ENCODE data around the gene OVOL2.
"Not testable (repeated sequence)": the region's sequence is repeated elsewhere in the genome, so short reads cannot be mapped to it uniquely, and the experiment has no call there.

Gene OVOL2

DNA sequence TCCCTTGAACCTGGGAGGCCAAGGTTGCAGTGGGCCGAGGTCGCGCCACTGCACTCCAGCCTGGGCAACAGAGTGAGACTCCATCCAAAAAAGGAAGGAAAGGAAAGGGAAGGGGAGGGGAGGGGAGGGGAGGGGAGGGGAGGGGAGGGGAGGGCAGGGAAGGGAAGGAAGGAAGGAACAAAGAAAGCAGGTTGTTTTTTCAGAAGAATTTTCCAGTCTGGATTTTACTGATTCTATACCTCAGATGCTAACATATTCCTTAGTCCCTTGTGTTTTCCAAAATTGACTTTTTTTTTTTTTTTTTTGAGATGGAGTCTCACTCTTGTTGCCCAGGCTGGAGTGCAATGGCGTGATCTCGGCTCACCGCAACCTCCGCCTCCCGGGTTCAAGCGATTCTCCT lies 23.1 kb upstream of the OVOL2 start:
- not testable (repeated sequence) for H3K4me1 ChIP-seq (ENCODE audit: insufficient read depth, low read length); H3K9me3 ChIP-seq (ENCODE audit: low read length); H3K36me3 ChIP-seq (ENCODE audit: insufficient read depth, low read length); H3K27me3 ChIP-seq (ENCODE audit: insufficient read depth, low read length); H2AFZ ChIP-seq (ENCODE audit: low read depth, low read length); H3K4me3 ChIP-seq (ENCODE audit: low read length)

DNA sequence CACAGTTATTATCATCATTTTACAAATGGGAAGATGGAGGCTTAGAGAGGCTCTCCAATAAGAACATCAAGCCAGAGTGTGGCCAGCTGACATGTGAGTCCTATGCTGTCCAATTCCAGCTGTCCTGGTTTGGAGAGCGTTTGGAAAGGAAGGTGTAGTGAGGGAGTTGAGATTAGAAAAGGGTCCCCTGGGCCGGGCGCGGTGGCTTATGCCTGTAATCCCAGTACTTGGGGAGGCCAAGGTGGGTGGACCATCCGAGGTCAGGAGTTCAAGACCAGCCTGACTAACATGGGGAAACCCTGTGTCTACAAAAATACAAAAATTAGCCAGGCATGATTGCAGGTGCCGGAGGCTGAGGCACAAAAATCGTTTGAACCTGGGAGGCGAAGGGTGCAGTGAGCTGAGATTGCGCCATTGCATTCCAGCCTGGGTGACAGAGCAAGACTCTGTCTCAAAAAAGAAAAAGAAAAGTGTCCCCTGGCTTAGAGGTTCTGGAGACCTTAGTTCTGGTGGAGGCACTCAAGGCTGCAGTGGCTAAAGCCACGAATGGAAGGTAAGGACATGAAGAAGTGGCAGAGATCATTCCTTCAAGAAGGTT lies 22.1 kb upstream of the OVOL2 start:
- Histone ChIP-seq H3K27me3 (ENCODE audit: insufficient read depth, low read length) (peaks cover 2% of the 10 kb centered on the region), H3K36me3 (ENCODE audit: insufficient read depth, low read length) (no peaks in the 10 kb centered on the region), H3K4me3 (ENCODE audit: low read length) (no peak overlapping the region), H2AFZ (ENCODE audit: low read depth, low read length) (no peak overlapping the region), H3K4me1 (ENCODE audit: insufficient read depth, low read length) (no peaks in the 10 kb centered on the region), H3K9me3 (ENCODE audit: low read length) (no peaks in the 10 kb centered on the region)

DNA sequence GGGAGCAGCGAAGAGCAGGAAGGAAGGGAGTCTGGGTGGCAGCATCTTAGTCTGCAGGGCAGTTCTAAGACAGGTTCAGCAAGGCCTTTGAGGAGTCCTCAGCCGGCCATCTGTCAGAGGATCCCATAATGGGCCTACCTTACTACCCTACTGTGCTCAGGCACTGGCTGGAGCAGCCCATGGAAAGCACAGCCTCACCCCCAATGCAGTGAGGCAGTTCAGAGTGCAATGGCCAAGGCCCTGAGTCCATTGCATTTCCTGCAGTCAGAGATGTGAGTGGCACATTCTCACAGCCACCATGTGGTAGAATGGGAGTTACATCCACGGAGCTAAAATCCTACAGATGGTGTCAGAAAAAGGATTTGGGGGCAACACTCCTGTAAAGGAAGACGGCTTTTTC lies 19.4 kb upstream of the OVOL2 start:
- H3K27me3 ChIP-seq (ENCODE audit: insufficient read depth, low read length) = peaks cover 2% of the 10 kb centered on the region
- H3K36me3 ChIP-seq (ENCODE audit: insufficient read depth, low read length) = no peaks in the 10 kb centered on the region
- H3K4me1 ChIP-seq (ENCODE audit: insufficient read depth, low read length) = no peaks in the 10 kb centered on the region
- no peak overlapping the region for H3K4me3 ChIP-seq (ENCODE audit: low read length)
- no peak overlapping the region for H2AFZ ChIP-seq (ENCODE audit: low read depth, low read length)
- no peaks in the 10 kb centered on the region for H3K9me3 ChIP-seq (ENCODE audit: low read length)

GRCh38 chr20:18072532-18072931 lies 14.8 kb upstream of the OVOL2 start:
- no peak overlapping the region for H2AFZ ChIP-seq (ENCODE audit: low read depth, low read length)

GRCh38 chr20:18066421-18067333 lies 9.0 kb upstream of the OVOL2 start:
- Histone ChIP-seq H2AFZ (ENCODE audit: low read depth, low read length) (no peak overlapping the region), H3K4me1 (ENCODE audit: insufficient read depth, low read length) (no peaks in the 10 kb centered on the region), H3K4me3 (ENCODE audit: low read length) (no peak overlapping the region), H3K27me3 (ENCODE audit: insufficient read depth, low read length) (peaks cover 16% of the 10 kb centered on the region), H3K36me3 (ENCODE audit: insufficient read depth, low read length) (no peaks in the 10 kb centered on the region), H3K9me3 (ENCODE audit: low read length) (no peaks in the 10 kb centered on the region)

More at GRCh38 chr20:18072532-18072931, 14.8 kb upstream of the OVOL2 start:
- H3K36me3 ChIP-seq (ENCODE audit: insufficient read depth, low read length) = no peaks in the 10 kb centered on the region
- no peaks in the 10 kb centered on the region for H3K9me3 ChIP-seq (ENCODE audit: low read length)
- H3K4me3 ChIP-seq (ENCODE audit: low read length) = no peak overlapping the region
- peaks cover 6% of the 10 kb centered on the region for H3K27me3 ChIP-seq (ENCODE audit: insufficient read depth, low read length)
- H3K4me1 ChIP-seq (ENCODE audit: insufficient read depth, low read length) = no peaks in the 10 kb centered on the region

DNA sequence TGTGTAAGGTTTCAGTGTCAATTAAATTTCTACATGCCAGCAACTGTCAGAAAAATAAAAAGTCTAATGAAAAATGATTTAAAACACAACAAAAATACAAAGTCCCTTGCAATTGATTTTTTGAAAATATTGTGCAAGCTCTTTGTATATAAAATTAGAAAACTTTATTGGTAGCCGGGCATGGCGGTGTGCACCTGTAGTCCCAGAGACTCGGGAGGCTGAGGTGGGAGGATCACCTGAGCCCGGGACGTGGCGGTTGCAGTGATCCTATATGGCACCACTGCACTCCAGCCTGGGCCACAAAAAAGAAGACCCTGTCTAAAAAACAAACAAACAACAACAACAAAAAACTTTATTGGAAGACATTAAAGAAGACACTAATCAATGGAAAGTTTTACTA lies 6.0 kb upstream of the OVOL2 start:
- Histone ChIP-seq H3K36me3 (ENCODE audit: insufficient read depth, low read length) (no peaks in the 10 kb centered on the region), H3K9me3 (ENCODE audit: low read length) (no peaks in the 10 kb centered on the region), H3K4me3 (ENCODE audit: low read length) (no peak overlapping the region), H3K4me1 (ENCODE audit: insufficient read depth, low read length) (no peaks in the 10 kb centered on the region), H2AFZ (ENCODE audit: low read depth, low read length) (no peak overlapping the region), H3K27me3 (ENCODE audit: insufficient read depth, low read length) (peaks cover 35% of the 10 kb centered on the region)

- Histone ChIP-seq H3K4me3 (ENCODE audit: low read length) (no peak overlapping the region), H3K4me1 (ENCODE audit: insufficient read depth, low read length) (no peaks in the 10 kb centered on the region), H2AFZ (ENCODE audit: low read depth, low read length) (no peak overlapping the region), H3K9me3 (ENCODE audit: low read length) (no peaks in the 10 kb centered on the region), H3K36me3 (ENCODE audit: insufficient read depth, low read length) (no peaks in the 10 kb centered on the region), H3K27me3 (ENCODE audit: insufficient read depth, low read length) (peaks cover 70% of the 10 kb centered on the region)
Observed at GRCh38 chr20:18059603-18060002, 1.9 kb upstream of the OVOL2 start.

DNA sequence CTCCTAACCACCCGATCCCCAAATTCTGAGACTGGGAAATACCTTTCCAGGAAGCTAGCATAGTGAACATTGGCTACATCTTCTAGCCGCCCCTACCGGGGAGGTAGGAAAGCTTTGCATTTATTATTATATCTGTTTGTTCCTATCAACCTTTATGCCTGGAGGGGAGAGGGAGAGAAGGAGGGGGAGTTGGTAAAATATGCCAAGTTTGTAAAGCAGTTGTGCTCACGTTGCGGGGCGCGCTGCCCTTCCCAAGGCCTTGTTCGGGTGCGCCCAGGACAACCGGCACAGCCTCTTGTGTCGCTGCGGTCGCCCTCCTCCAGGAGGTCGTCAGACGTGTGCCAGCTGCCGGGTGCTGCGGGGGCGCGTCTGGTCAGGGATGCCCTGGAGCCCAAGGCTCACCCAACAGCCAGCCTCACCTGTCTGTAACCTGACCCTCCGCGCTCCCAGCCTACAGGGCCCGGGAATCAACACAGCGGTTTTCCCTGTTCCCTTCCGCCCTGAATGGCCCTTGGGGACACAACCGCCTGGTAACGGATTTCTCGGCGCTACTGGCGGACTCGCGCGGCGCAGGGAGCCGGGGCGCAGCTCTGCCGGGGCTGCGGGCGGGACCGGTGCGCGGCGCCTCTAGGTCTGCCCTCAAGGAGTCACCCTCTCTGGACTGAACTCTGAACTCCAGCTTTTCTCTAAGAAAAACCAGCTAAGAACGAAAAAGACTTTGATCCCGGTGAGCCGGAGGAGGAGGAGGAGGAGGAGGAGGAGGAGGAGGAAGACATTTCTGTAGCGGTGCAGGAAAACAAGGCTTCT lies 1.1 kb upstream of the OVOL2 start:
- Histone ChIP-seq H3K4me3 (ENCODE audit: low read length) (no peak overlapping the region), H3K27me3 (ENCODE audit: insufficient read depth, low read length) (peaks cover 77% of the 10 kb centered on the region), H3K36me3 (ENCODE audit: insufficient read depth, low read length) (no peaks in the 10 kb centered on the region), H3K9me3 (ENCODE audit: low read length) (no peaks in the 10 kb centered on the region), H3K4me1 (ENCODE audit: insufficient read depth, low read length) (no peaks in the 10 kb centered on the region), H2AFZ (ENCODE audit: low read depth, low read length) (no peak overlapping the region)

DNA sequence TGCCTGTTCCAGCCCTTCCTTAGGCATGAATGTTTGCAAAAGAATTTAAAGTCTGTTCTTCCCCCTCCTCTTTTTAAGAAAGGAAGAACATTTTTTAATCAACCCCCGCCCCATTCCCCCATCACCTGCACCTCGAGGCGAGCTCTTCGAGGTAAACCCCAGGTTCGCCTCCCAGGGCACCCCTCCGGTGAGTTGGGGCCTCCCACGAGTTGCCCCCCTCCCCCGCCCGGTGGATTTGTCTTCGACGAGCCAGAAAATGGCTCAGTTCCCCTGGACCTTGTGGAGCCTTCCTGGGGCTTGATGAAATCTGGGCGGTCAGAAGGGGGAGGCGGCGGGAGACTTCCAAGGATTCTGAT lies 256 bp upstream of the OVOL2 start:
- Histone ChIP-seq H3K36me3 (ENCODE audit: insufficient read depth, low read length) (no peaks in the 10 kb centered on the region), H3K4me1 (ENCODE audit: insufficient read depth, low read length) (no peaks in the 10 kb centered on the region), H3K4me3 (ENCODE audit: low read length) (no peak overlapping the region), H3K9me3 (ENCODE audit: low read length) (no peaks in the 10 kb centered on the region), H2AFZ (ENCODE audit: low read depth, low read length) (no peak overlapping the region), H3K27me3 (ENCODE audit: insufficient read depth, low read length) (peaks cover 84% of the 10 kb centered on the region)

GRCh38 chr20:18056174-18057100 lies 1.3 kb downstream of the OVOL2 start:
- no peaks in the 10 kb centered on the region for H3K36me3 ChIP-seq (ENCODE audit: insufficient read depth, low read length)
- H3K4me3 ChIP-seq (ENCODE audit: low read length) = no peak overlapping the region
- peaks cover 90% of the 10 kb centered on the region for H3K27me3 ChIP-seq (ENCODE audit: insufficient read depth, low read length)
- H3K9me3 ChIP-seq (ENCODE audit: low read length) = no peaks in the 10 kb centered on the region
- no peak overlapping the region for H2AFZ ChIP-seq (ENCODE audit: low read depth, low read length)
- H3K4me1 ChIP-seq (ENCODE audit: insufficient read depth, low read length) = no peaks in the 10 kb centered on the region

DNA sequence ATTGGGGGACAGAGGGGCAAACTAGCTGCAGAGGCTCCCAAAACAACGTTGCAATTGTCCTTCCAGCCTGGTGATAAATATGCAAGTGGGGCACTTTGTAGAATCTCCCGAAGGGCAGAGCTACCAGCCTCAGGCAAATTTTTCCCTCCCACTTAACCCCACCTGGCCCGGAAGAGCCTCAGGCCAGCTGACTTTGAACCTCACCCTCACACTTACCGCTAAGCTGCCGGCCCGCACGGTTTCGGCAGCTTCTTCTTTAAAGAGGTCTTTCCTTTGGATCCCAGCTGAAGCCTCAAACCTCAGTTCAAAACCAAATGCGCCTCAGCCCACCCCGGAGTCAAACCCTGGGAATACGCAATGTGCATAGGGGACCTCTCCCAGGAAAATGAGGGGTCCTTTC lies 2.5 kb downstream of the OVOL2 start:
- no peaks in the 10 kb centered on the region for H3K4me1 ChIP-seq (ENCODE audit: insufficient read depth, low read length)
- no peak overlapping the region for H2AFZ ChIP-seq (ENCODE audit: low read depth, low read length)

GRCh38 chr20:18052856-18053255 lies 4.9 kb downstream of the OVOL2 start:
- Histone ChIP-seq H3K4me3 (ENCODE audit: low read length) (no peak overlapping the region), H3K9me3 (ENCODE audit: low read length) (no peaks in the 10 kb centered on the region), H3K36me3 (ENCODE audit: insufficient read depth, low read length) (no peaks in the 10 kb centered on the region), H2AFZ (ENCODE audit: low read depth, low read length) (no peak overlapping the region), H3K27me3 (ENCODE audit: insufficient read depth, low read length) (peaks cover 80% of the 10 kb centered on the region), H3K4me1 (ENCODE audit: insufficient read depth, low read length) (no peaks in the 10 kb centered on the region)

More for the DNA sequence above, 2.5 kb downstream of the OVOL2 start:
- Histone ChIP-seq H3K9me3 (ENCODE audit: low read length) (no peaks in the 10 kb centered on the region), H3K36me3 (ENCODE audit: insufficient read depth, low read length) (no peaks in the 10 kb centered on the region), H3K27me3 (ENCODE audit: insufficient read depth, low read length) (peaks cover 91% of the 10 kb centered on the region), H3K4me3 (ENCODE audit: low read length) (no peak overlapping the region)

Measured in neuron (in vitro differentiated cells).